Measurements from ENCODE around the gene SLC66A1.

Gene SLC66A1

DNA sequence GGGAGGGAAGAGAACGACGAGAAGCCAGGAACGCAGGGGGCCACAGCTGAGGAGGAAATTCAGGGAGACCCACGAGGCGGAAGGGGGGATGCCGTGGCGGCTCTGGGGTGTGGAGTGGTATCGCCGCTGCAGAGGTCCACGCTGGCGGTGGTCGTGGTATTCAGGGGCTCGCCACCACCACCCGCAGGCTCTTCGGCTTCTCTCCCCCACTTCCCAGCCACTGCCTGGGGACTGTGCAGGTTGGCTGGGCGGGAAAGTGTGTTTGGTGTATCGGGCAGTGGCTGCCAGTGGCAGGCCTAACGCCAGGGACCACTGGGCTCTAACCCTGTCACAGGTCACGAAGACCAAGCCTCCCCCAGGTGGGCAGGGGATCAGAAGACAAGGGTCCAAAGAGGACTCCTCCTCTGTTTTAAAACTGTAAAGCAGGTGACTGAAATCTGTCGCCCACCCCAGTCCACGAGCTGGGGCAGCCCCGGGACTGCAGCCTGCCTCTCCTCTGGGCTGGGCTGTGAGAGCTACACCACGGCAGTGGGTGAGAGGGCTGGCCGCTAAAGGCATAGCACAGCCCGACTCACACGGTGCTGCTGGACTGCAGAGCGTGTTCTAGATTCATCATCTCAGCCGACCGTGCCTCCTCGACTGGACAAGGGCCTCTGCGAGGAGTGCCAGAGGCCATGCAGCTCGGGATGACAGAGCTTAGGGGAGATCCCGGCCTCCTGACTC, 30.9 kb downstream of the SLC66A1 start:
- DNase-seq (ENCODE audit: low read depth in 2 of 2) = no peak

DNA sequence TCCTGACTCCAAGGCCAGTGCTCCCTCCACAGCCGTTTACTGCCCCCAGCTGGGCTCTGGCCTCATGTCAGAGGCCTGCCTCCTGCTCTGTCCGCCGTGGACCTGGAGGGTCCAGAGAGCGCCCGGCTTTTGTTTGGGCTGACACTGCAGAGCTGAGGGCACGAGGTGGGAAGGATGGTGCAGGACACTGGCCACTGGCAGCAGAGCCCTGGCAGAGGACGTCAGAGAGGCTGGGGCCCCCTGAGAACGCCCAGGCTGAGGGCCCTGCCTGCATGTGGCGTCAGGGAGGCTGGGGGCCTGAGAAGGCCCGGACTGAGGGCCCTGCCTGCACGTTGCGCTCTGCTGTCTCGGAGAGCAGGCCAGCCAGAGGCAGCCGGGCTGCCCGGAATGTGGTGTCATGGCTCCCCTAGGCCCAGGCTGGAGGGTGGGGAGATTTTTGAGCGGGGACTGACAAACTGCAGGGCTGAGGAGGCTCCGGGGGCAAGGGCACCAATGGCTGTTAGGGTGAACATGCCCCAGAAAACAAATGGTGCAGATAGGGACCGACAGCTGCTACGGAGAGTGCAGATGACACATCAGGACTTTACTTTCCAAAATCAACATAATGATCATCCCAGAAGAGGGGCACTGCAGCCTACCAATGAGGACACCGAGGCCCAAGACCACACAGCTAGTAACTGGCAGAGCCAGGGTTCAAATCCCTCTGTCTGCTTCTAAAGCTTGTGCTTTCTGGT, 31.7 kb downstream of the SLC66A1 start:
- DNase-seq (ENCODE audit: low read depth in 2 of 2) = no peak

DNA sequence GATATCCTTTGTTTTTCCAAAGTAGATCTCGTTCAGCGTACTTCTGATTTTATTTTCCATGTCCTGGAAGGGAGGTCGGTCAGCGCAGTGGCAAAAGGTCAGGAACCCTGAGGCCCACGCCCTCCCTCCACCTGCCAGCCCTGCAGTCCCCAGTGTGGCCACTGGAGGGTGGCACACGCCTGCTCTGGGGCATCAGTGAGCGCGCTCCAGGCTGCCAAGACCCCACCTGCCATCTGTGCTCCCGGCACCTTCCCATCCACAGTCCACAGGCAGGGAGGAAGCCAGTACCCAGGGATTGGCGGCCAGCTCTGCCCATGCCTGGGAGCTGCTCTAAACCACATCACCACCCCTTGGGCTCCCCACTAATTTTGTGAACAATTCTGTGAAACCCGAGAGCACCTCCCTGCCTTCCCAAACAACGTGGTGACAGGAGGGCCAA, 32.3 kb downstream of the SLC66A1 start:
- DNase-seq (ENCODE audit: low read depth in 2 of 2) = peak in 1 of 2 donors; percentile 26

DNA sequence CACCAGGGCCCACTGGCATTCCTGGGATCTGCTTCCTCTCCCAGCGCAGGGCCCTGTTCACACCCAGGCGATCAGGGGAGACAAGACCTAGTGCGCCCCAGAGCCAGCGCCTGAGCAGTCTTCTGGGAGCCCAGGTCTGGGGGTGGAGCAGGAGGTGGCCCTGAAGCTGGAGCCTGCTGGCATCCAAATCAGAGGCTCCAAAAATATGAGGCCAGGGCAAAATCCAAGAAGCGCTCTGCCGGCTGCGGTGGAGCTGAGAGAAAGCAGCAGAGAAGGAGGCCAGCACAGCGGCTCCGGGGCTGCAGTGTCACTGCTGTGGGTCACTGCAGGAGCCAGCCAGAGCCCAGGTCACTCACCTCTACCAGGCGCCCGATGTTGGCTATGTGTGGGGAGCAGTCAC, 32.7 kb downstream of the SLC66A1 start:
- no peak for DNase-seq (ENCODE audit: low read depth in 2 of 2)

DNA sequence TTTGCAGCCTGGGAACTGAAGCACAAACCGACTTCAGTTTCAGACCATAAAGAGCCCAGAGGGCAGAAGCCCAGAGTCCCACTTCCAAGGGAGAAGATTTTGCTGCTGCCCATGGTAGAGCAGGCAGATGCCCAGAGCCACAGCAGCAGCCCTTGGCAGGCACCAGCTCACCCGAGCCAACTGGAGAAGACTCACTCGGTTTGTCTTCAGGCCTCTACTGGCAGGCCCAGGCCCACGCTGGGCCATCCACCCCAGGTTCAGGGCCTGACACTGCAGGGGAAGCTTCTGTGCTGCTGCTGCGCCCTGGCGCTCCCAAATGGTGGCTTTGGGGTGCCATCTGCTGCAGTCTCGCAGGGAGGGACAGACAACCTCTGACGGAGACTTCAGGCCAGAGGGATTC, 33.3 kb downstream of the SLC66A1 start:
- no peak for DNase-seq (ENCODE audit: low read depth in 2 of 2)

- DNase-seq (ENCODE audit: low read depth in 2 of 2) = no peak
These were observed 33.9 kb downstream of the SLC66A1 start for GRCh38 chr1:19346026-19346425.

GRCh38 chr1:19347533-19348172, 35.5 kb downstream of the SLC66A1 start:
- DNase-seq (ENCODE audit: low read depth in 2 of 2) = no peak

GRCh38 chr1:19348441-19349198, 36.5 kb downstream of the SLC66A1 start:
- DNase-seq (ENCODE audit: low read depth in 2 of 2) = no peak

DNA sequence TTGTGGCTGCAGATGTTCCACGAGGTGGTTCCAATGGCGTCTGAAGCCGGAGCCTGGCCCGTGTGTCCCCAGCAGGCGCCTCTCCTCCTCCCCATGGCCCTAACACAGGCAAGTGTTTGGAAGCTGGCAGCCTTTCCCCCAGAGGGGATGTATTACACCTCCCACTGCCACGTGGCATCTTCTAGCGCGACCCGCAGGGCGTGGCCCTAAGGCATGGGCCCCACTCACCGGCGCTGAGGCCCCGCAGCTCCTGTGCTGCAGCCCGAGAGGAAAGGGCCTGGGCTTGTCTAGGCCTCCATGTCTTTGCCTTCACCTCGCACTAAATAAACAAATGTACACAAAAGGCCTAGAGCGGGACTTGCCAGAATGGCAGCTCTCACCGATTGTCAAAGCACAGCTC, 37.9 kb downstream of the SLC66A1 start:
- no peak for DNase-seq (ENCODE audit: low read depth in 2 of 2)

DNA sequence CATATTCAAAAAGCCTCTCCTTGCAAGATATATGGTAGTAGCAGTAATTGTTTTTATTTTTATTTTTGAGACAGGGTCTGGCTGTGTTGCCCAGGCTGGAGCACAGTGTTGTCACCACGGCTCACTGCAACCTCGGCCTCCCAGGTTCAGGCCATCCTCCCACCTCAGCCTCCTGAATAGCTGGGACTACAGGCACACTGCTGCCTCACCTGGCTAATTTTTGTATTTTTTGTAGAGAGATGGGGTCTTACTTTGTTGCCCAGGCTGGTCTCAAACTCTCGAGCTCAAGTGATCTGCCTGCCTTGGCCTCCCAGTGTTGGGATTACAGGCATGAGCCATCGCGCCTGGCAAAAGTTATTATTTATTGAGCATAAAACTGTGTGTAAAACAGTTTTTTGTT, 38.4 kb downstream of the SLC66A1 start:
- DNase-seq (ENCODE audit: low read depth in 2 of 2) = no peak

DNA sequence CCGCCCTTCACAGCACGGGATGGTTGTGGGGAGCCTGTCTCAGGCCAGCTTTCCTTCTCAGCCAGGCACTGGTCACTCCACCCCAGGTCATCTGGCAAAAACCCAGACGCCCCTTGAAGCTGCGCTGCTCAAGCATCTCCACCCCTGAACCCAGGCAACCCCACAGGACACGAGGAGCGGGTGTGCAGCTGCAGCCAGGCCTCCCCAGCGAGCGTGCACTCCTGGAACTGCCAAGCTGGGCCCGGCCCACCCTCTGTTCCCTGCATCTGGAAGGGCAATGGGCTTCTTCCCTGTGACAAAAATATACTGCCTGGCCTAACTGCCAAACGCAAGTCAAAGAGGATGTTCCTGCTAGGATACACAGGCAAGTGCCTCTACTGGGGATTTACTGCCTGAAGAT, 39.7 kb downstream of the SLC66A1 start:
- DNase-seq (ENCODE audit: low read depth in 2 of 2) = no peak

DNA sequence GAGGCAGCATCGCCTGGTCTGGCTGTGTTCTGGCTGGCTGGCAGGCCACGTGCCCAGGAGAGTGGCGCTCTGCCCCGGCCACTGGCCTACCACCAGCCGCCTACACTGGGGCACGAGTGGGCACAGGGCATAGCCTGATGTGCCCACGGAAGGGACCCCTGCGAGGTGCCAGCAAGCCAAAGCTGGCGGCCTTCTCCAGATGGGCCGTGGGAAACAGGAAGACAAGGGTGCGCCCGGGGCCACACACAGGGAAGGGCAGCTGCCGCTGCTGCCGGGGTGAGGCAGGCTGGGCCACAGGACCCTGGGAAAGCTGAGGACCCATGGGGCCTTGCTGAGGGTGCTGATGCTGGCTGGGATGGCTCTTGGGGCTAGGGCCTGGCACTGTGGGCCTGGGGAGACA, 40.7 kb downstream of the SLC66A1 start:
- no peak for DNase-seq (ENCODE audit: low read depth in 2 of 2)

- DNase-seq (ENCODE audit: low read depth in 2 of 2) = no peak
These were observed 41.5 kb downstream of the SLC66A1 start for GRCh38 chr1:19353596-19353995.

GRCh38 chr1:19354531-19354981, 42.4 kb downstream of the SLC66A1 start:
- DNase-seq (ENCODE audit: low read depth in 2 of 2) = no peak

- DNase-seq (ENCODE audit: low read depth in 2 of 2) = no peak
These were observed 44.1 kb downstream of the SLC66A1 start for GRCh38 chr1:19356266-19356665.

- DNase-seq (ENCODE audit: low read depth in 2 of 2) = no peak
These were observed 45.3 kb downstream of the SLC66A1 start for GRCh38 chr1:19357299-19357986.

DNA sequence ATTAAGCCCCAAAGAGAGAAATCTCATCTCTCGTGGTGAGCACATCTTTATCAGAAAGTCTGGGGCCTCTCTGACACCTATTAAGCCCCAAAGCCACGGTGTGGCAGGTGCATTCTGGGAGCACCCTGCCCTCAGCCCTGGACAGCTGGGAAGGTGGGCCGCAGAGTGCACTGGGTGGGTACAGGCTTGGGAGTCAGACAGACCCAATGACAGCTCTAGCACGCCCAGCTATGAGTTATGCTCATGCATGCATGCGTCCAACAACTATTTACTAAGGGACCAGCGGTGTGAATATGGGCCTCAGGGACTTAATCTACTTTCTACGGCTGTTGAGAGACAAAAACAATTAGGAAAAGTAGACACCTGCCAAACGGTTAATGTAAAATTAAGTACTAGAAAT, 46.6 kb downstream of the SLC66A1 start:
- DNase-seq (ENCODE audit: low read depth in 2 of 2) = no peak

- DNase-seq (ENCODE audit: low read depth in 2 of 2) = no peak
These were observed 47.2 kb downstream of the SLC66A1 start for GRCh38 chr1:19359357-19359756.

- no peak for DNase-seq (ENCODE audit: low read depth in 2 of 2)
These were observed 47.9 kb downstream of the SLC66A1 start for GRCh38 chr1:19360016-19360415.

DNA sequence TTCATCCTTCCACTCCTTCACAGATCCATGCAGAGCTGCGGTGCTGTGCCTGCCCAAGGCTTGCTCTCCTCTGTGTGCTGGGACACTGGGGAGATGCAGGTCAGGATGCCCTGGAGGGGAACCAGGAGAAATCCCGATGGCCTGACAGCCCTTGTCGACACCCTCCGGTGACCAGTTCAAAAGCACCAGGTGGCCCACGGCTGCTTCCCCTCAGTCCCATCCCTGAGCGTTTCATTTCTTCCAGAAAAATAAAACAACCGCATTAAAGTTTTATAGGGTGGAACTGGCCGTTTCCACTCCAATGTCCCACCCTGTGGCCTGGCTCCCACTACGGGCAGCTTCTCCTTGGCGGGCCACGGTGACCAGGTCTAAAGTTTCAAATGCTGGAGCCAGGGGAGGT, 48.3 kb downstream of the SLC66A1 start:
- DNase-seq (ENCODE audit: low read depth in 2 of 2) = no peak

DNA sequence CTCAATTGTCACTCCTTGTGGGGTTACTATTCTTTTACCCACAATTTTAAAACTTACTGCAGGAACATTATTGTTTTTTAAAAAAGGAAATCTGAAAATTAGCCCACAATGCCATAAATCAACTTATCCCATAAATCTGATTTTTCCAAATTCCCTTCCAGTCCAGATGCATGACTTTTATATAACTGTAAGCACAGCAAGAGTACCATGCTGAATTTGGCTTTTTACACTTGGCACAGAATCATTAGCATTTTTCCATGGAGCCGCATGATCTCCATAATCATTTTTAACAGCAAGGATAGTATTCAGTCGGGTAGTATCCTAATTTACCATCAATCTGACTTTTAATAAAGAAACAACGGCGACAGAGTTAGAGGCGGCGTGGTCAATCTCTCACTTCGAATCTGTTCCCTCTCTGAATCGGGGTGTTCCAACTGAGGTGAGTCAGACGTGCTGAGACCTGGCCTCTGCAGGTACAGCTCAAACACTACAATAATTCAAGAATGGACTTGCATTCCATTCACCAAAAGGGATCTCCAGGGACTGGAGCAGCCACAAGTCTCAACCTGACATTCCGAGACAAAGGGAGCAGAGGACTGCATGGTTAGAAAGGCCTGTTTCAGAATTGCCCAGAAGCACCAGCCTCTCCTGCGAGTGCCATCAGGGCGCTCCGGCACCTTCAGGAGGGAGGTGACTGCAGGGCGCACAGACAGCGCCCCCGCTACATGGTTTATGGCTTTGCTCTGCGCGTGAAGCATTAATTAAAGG, 48.9 kb downstream of the SLC66A1 start:
- no peak for DNase-seq (ENCODE audit: low read depth in 2 of 2)
